Body of pancreas (tissue), 4 donors: ENCODE measurements around the gene CCNA1. TPM values are rescaled to one million over a fixed set of nuclear protein-coding genes. Genes with fewer than 3 reads are reported as not detected.

Source experiments
- ATAC-seq: fragments of 150-250 bp; one replicate; pipeline ENCODE4 v1.9.1; 2016
- DNase-seq, 4 donors: peaks; one replicate each; pipeline ENCODE4 v3.0.0-alpha.2; 2019
- H3K27ac ChIP-seq, 4 donors: fragments of 200-600 bp; sonication (generic); 1 replicate in 3 of 4; 2 replicates in 1 of 4; pipeline versions ENCODE4 v1.5.1 to v1.6.1; 2016 to 2019; ENCODE audit warnings: mild to moderate bottlenecking in 1 of 4, mixed read lengths in 1 of 4, moderate library complexity in 1 of 4
- H3K27me3 ChIP-seq, 2 donors: fragments of 200-600 bp; sonication (generic); one replicate each; pipeline ENCODE4 v1.6.0; 2016; ENCODE audit warnings: mild to moderate bottlenecking in 1 of 2
- H3K36me3 ChIP-seq, 2 donors: fragments of 200-600 bp; sonication (generic); replicated peaks in 1 of 2; 2 replicates each; pipeline ENCODE4 v1.5.1; 2016; ENCODE audit warnings: low read depth in 2 of 2; ENCODE audit not compliant: insufficient read depth in 1 of 2
- H3K4me1 ChIP-seq: fragments of 200-600 bp; sonication (generic); one replicate; pipeline ENCODE4 v1.6.0; 2016
- H3K4me3 ChIP-seq, 2 donors: fragments of 200-600 bp; sonication (generic); 1 replicate in 1 of 2; 2 replicates in 1 of 2; pipeline ENCODE4 v1.5.1; 2016 to 2019
- H3K9me3 ChIP-seq, 3 donors: fragments of 200-600 bp; sonication (generic); 1 replicate in 2 of 3; 2 replicates in 1 of 3; pipeline ENCODE4 v1.5.1; 2016
- POLR2A ChIP-seq, 3 donors: fragments of 450-650 bp; IDR thresholded peaks; one replicate each; pipeline ENCODE4 v1.6.1; 2016; ENCODE audit warnings: antibody characterized with exemption in 3 of 3, mild to moderate bottlenecking in 2 of 3
- WGBS, 2 donors: methylation state at CpG; one replicate each; pipeline ENCODE4 v1.1.5; 2017; 5-methylcytosine and 5-hydroxymethylcytosine counted together
- intact Hi-C: fragments of 100-400 bp; cut with DNase I; formaldehyde crosslinking; loops from one replicate; pipeline ENCODE4 v1.15.1; 2023
- total RNA-seq, 2 donors: library from RNA; depleted of rRNA; stranded (reverse); fragments of >200 nt; gene quantifications; one replicate each; pipeline ENCODE4 v1.1.0, GENCODE V29; 2016
- TF ChIP-seq, protein P1 (sequence below), 7 experiments: fragments of 450-650 bp in 4 of 7; fragments of 200-600 bp in 3 of 7; sonication (generic) in 3 of 7; IDR thresholded peaks; one replicate each; pipeline ENCODE4 v1.5.1; 2016 to 2019; ENCODE audit warnings: antibody characterized with exemption in 7 of 7

The CCNA1 gene
- total RNA-seq, 2 donors from 2014 or later = not detected

DNA sequence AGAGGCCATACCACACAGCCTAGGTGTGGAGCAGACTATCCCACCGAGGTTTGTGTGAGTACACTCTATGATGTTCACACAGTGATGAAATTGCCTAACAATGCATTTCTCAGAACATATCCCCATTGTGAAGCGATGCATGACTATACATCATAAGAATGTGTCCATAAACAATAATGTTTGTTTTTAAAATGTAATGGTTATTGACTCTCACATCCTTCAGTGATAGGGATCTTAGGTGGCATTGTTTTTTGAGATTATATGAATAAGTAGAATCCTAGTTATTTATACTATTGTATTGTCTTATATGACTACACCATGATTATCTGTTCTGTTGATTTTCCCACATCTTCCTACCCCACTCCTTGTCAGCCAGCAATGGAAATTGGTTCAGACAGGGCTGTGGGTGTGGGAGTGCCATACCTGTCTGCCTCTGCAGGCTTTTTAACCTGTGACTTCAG lies 13.6 kb downstream of the CCNA1 start:
- ATAC-seq = no peak
- H3K36me3 ChIP-seq = no peaks in the 10 kb centered on the region
- no peaks in the 10 kb centered on the region for H3K27me3 ChIP-seq
- no peaks in the 10 kb centered on the region for H3K9me3 ChIP-seq
- H3K27ac ChIP-seq = no peak overlapping the region
- H3K4me1 ChIP-seq = no peaks in the 10 kb centered on the region
- TF ChIP-seq, protein P1, sequence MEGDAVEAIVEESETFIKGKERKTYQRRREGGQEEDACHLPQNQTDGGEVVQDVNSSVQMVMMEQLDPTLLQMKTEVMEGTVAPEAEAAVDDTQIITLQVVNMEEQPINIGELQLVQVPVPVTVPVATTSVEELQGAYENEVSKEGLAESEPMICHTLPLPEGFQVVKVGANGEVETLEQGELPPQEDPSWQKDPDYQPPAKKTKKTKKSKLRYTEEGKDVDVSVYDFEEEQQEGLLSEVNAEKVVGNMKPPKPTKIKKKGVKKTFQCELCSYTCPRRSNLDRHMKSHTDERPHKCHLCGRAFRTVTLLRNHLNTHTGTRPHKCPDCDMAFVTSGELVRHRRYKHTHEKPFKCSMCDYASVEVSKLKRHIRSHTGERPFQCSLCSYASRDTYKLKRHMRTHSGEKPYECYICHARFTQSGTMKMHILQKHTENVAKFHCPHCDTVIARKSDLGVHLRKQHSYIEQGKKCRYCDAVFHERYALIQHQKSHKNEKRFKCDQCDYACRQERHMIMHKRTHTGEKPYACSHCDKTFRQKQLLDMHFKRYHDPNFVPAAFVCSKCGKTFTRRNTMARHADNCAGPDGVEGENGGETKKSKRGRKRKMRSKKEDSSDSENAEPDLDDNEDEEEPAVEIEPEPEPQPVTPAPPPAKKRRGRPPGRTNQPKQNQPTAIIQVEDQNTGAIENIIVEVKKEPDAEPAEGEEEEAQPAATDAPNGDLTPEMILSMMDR (IDR thresholded peaks at IDR 0.05) = no peak
- TF ChIP-seq POLR2A (IDR thresholded peaks at IDR 0.05) = no peak
- no peak for DNase-seq
- no peak overlapping the region for H3K4me3 ChIP-seq
- 47 to 62% methylated on average over 2 of the region's 2 CpGs for WGBS, 2 donors
- intact Hi-C loops = no loop called here

DNA sequence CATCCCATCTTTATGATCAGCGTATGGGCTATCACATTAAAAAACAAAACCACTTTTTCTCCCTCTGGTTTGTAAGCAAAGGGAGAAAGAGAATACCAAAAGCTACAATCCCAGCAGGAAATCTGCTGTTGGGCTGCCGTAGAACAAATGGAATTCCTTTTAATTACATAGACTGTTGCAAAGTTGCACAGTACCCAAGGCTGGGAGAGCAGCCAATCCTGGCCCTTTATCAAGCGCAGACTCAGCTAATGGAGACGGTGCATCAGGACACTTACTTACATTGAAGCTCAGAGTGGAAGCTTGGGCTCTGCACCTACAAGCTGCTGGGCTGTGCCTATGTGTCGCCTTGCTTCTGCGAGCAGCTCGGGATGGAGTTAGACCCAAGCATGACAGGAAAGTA lies 15.2 kb downstream of the CCNA1 start:
- no peaks in the 10 kb centered on the region for H3K27me3 ChIP-seq
- H3K36me3 ChIP-seq = no peaks in the 10 kb centered on the region
- intact Hi-C loops = no loop called here
- no peaks in the 10 kb centered on the region for H3K9me3 ChIP-seq
- TF ChIP-seq, protein P1 (IDR thresholded peaks at IDR 0.05) = no peak
- TF ChIP-seq POLR2A (IDR thresholded peaks at IDR 0.05) = no peak
- DNase-seq (no peak), ATAC-seq (no peak)
- H3K4me3 ChIP-seq = no peak overlapping the region
- H3K27ac ChIP-seq = no peak overlapping the region
- no peaks in the 10 kb centered on the region for H3K4me1 ChIP-seq
- 67 to 78% methylated on average over 4 to 7 of the region's 7 CpGs for WGBS, 2 donors

DNA sequence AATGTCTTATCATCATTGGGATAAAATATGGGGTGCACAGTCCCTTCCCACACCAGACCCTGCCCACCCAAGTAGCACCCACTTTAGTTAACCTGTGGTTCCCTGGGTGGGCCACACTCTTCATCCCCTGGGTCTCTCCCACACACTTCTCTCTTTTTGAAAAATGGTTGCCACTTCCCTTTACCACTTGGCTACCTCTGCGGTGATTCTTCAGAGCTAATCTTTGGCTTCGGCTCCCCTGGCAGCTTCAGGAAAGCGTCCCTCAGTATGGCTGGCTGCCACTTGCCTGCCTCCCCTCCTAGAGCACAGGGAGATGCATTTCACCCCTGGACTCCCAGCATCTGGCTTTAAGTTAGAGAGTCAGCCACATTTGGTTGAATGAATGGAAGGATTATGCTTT lies 18.2 kb downstream of the CCNA1 start:
- intact Hi-C loops = no loop called here
- ATAC-seq (no peak), DNase-seq (no peak)
- TF ChIP-seq POLR2A (IDR thresholded peaks at IDR 0.05) = no peak
- TF ChIP-seq, protein P1 (IDR thresholded peaks at IDR 0.05) = no peak
- Histone ChIP-seq H3K4me1 (no peaks in the 10 kb centered on the region), H3K27ac (no peak overlapping the region), H3K4me3 (no peak overlapping the region), H3K36me3 (no peaks in the 10 kb centered on the region), H3K9me3 (no peaks in the 10 kb centered on the region), H3K27me3 (no peaks in the 10 kb centered on the region)
- 38 to 48% methylated on average over 3 of the region's 3 CpGs for WGBS, 2 donors

DNA sequence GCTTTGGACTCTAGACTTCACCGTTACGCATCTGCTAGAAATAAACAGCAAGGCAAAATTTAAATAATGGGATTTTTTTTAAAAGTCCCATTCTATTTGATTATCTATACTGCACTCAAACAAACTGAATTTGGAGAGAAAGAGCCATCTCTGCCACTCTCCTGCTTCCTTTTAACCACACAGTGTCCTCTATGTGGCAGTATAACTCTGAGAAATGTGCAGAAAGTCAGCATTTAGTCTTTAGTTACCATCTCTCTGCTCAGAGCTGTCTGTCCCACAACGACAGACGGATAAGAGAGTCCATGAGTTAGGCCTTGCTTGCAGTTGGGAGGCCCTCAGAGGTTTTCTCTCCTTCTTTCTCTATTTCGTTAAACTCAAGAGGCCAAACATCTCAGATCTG lies 21.2 kb downstream of the CCNA1 start:
- intact Hi-C loops = no loop called here
- no peaks in the 10 kb centered on the region for H3K27me3 ChIP-seq
- TF ChIP-seq, protein P1 (IDR thresholded peaks at IDR 0.05) = peak in 1 of 7 experiments; percentile 14
- no peak for TF ChIP-seq POLR2A (IDR thresholded peaks at IDR 0.05)
- no peak for DNase-seq
- no peaks in the 10 kb centered on the region for H3K9me3 ChIP-seq
- no peak for ATAC-seq
- H3K4me3 ChIP-seq = no peak overlapping the region
- H3K4me1 ChIP-seq = no peaks in the 10 kb centered on the region
- 62 to 69% methylated on average over 5 of the region's 5 CpGs for WGBS, 2 donors
- H3K27ac ChIP-seq = no peak overlapping the region
- no peaks in the 10 kb centered on the region for H3K36me3 ChIP-seq

DNA sequence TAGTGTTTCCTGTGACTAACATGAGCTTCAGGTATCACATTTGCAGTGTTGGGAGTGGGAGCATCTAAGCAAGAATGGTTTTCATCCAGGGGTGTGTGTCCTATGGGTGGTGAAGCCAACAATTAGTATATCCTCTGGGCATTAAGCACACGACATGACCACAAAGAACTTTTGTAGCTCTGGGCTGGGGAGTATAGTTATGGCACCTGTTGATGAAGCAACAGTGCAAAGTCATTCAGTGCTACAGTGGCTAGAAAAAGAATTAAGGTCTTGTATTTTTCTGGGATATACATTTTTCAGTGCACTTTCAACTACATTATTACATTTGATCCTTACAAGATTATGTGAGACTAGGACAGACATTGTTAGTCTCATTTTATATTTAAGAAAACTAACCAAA lies 21.8 kb downstream of the CCNA1 start:
- ATAC-seq (no peak), DNase-seq (no peak)
- 41 to 67% methylated on average over 1 of the region's 1 CpG for WGBS, 2 donors
- H3K4me3 ChIP-seq = no peak overlapping the region
- H3K9me3 ChIP-seq = no peaks in the 10 kb centered on the region
- intact Hi-C loops = no loop called here
- H3K4me1 ChIP-seq = no peaks in the 10 kb centered on the region
- H3K27me3 ChIP-seq = no peaks in the 10 kb centered on the region
- TF ChIP-seq, protein P1 (IDR thresholded peaks at IDR 0.05) = no peak
- no peak for TF ChIP-seq POLR2A (IDR thresholded peaks at IDR 0.05)
- no peaks in the 10 kb centered on the region for H3K36me3 ChIP-seq
- no peak overlapping the region for H3K27ac ChIP-seq
